GM18508 (cell line): ENCODE measurements around the gene SEH1L.
"Not testable (repeated sequence)": the region's sequence is repeated elsewhere in the genome, so short reads cannot be mapped to it uniquely, and the experiment has no call there.

ENCODE experiments used
- ATAC-seq: cut with Tn5 transposase; IDR thresholded peaks from one replicate; pipeline ENCODE4 v1.9.1; 2021; ENCODE audit warnings: moderate number of reproducible peaks; ENCODE audit not compliant: insufficient read depth, unreplicated experiment

Gene SEH1L

GRCh38 chr18:12990967-12991820, 43.4 kb downstream of the SEH1L start, which contains the start of gene CEP192:
CEP192 (plus strand) TSS chr18:12991362; CDS start chr18:12999425, 8,063 bp downstream.
- ATAC-seq: peak; percentile 61

GRCh38 chr18:12991821-12992179, 44.0 kb downstream of the SEH1L start:
- no peak for ATAC-seq

- no peak for ATAC-seq
Observed at GRCh38 chr18:12993439-12993838, 45.6 kb downstream of the SEH1L start.

GRCh38 chr18:12995424-12995823, 47.6 kb downstream of the SEH1L start:
- ATAC-seq: no peak

GRCh38 chr18:12995952-12996477, 48.2 kb downstream of the SEH1L start:
- ATAC-seq: no peak

DNA sequence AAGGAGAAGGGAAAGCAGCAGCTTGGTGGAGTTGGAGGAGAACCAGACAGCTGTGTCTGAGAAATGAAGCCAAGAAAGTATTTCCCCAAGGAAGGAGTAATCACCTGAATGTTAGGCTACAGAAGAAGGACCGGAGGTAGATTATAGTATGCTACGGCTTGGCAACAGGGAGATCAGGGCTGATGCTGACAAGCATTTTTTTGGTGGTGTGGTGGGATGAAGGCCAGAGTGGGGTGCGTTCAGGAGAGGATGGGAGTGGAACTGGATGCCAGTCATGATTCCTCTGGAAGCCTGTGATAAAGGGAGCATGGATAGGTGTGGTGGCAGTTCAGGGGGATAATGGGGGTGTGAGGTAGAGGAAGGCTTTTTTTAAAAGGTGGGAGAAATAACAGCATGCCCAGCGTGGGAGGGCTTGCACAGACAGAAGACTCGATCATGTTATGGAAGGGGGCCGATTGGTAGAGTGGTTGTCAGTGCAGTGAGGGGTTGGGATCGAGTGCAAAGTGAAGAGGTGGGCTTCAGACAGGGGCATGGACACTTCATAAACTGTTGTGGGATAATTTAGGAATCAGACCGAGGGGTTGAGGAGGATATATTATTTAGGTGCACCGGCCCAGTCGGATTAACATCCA, 49.0 kb downstream of the SEH1L start:
- no peak for ATAC-seq

GRCh38 chr18:12997330-12997729, 49.5 kb downstream of the SEH1L start:
- not testable (repeated sequence) for ATAC-seq

GRCh38 chr18:12998332-12999060, 50.7 kb downstream of the SEH1L start:
- ATAC-seq: no peak

DNA sequence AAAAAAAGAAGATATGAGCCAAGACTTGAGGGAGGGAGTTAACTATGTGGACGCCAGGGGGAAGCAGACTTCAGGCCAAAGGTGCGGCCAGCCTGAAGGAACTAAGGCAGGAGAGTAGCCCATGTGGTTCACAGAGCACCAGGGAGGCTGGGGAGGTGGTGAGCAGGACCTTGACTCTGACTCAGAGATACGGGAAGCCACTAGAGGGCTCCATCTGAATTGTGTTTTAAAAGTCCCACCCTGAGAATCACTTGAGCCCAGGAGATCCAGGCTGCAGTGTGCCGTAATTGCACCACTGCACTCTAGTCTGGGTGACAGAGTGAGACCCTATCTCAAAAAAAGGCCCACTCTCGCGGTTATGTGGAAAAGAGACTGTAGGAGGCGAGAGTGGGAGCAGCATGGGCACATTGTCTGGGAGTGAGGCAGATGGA, 55.7 kb downstream of the SEH1L start:
- ATAC-seq: no peak

DNA sequence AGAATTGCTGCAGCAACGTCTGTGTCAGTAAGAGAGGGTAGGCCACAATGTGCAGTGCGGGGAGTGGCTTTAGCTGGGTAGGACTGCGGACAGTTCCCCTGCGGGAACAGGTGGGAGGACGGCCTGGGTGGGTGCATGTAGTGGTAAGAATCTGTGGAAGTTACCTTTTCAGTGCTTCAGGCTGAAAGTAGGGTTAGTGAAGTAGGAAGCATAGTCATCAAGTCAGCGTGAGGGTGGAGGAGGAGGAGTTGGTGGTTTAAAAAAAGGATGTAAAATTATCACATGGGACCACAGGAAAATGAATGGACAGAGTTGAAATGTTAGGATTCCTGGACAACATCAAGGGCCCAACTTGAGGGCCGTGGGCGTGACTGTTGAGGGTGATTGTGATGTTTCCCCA, 56.6 kb downstream of the SEH1L start:
- ATAC-seq: no peak

- ATAC-seq: no peak
Observed at GRCh38 chr18:13005289-13005688, 57.5 kb downstream of the SEH1L start.

- ATAC-seq: no peak
Observed at GRCh38 chr18:13006531-13007247, 58.9 kb downstream of the SEH1L start.

DNA sequence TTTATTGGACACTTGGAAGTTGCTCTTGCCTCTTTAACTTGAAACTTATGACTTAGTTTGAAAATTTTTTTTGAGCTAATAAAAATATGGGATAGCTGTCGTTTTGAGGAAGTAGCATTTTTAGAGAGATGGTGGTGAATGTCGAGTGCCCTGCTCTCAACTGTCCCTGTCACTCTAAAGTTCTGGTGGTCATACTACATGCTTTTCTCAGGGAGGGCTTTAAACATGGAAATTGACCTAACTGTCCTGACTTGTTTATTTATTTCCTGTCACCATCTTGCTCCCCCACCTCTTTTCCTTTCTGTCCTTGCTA, 59.4 kb downstream of the SEH1L start:
- no peak for ATAC-seq

GRCh38 chr18:13011719-13012118, 63.9 kb downstream of the SEH1L start:
- no peak for ATAC-seq

- ATAC-seq: no peak
Observed at GRCh38 chr18:13014232-13014631, 66.4 kb downstream of the SEH1L start.

GRCh38 chr18:13014818-13015217, 67.0 kb downstream of the SEH1L start:
- ATAC-seq: no peak

GRCh38 chr18:13017247-13017875, 69.5 kb downstream of the SEH1L start:
- no peak for ATAC-seq

GRCh38 chr18:13018374-13018773, 70.6 kb downstream of the SEH1L start:
- no peak for ATAC-seq

DNA sequence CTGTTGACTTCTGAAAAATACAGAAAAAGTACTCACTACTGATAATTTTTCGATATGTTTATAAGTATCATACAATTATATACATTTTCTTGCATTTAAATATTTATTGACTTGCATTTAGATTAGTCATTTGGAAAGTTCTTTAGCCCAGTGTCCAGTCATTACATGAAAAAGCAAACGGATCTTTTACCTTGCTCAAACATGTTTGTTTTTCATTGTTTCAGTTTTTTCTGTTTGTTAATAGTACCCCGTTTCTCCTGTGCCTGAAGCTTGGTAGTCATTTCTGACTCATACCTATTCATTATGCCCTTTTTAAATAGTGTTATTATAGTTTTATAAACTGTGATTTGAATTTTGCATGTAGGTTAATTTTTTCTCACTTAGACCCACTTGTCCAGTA, 71.5 kb downstream of the SEH1L start:
- no peak for ATAC-seq

GRCh38 chr18:13022644-13023043, 74.8 kb downstream of the SEH1L start:
- no peak for ATAC-seq
